GM10248 (cell line): ENCODE data around the gene IGFBP4.

Source experiments
- CTCF ChIA-PET: fragments of 300-600 bp; sonication (Branson Sonifier 250); formaldehyde crosslinking; extraction: SDS; loops from one replicate; lab custom pipeline; 2021; ENCODE audit warnings: antibody characterized with exemption; lab: Yijun Ruan, JAX
- POLR2A ChIA-PET: fragments of 350-650 bp; sonication (Branson Sonifier 250); formaldehyde crosslinking; extraction: SDS; loops from one replicate; lab custom pipeline; 2020; ENCODE audit warnings: antibody characterized with exemption; lab: Yijun Ruan, JAX
- DNase-seq: peaks from one replicate; pipeline ENCODE4 v3.0.0; 2012; ENCODE audit errors: extremely low spot score
- TF ChIP-seq, protein P1 (sequence below): IDR thresholded peaks from 2 replicates; pipeline ENCODE4 v1.5.1; 2012; ENCODE audit warnings: mild to moderate bottlenecking, low read depth; ENCODE audit errors: extremely low read depth, missing control alignments, control extremely low read depth

Gene IGFBP4

GRCh38 chr17:40437095-40437732 is 6.0 kb upstream of the IGFBP4 start:
- TF ChIP-seq, protein P1, sequence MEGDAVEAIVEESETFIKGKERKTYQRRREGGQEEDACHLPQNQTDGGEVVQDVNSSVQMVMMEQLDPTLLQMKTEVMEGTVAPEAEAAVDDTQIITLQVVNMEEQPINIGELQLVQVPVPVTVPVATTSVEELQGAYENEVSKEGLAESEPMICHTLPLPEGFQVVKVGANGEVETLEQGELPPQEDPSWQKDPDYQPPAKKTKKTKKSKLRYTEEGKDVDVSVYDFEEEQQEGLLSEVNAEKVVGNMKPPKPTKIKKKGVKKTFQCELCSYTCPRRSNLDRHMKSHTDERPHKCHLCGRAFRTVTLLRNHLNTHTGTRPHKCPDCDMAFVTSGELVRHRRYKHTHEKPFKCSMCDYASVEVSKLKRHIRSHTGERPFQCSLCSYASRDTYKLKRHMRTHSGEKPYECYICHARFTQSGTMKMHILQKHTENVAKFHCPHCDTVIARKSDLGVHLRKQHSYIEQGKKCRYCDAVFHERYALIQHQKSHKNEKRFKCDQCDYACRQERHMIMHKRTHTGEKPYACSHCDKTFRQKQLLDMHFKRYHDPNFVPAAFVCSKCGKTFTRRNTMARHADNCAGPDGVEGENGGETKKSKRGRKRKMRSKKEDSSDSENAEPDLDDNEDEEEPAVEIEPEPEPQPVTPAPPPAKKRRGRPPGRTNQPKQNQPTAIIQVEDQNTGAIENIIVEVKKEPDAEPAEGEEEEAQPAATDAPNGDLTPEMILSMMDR = no peak
- DNase-seq = no peak
- POLR2A ChIA-PET = no interaction called here
- CTCF ChIA-PET = interaction anchor here (1.0 to 16.5 kb wide), 6 partner anchors 13 to 123 kb away, joined by 3 to 113 read pairs (median 6); partner anchors contain the start of gene TOP2A

- DNase-seq = no peak
- ChIA-PET POLR2A (no interaction called here), CTCF (interaction anchor here (0.7 to 16.5 kb wide), 13 partner anchors 8 to 185 kb away, joined by 3 to 113 read pairs (median 3); partner anchors contain the start of gene TOP2A)
- TF ChIP-seq, protein P1 = no peak
Observed at GRCh38 chr17:40440166-40440565, 3.1 kb upstream of the IGFBP4 start.

- no peak for DNase-seq
- ChIA-PET POLR2A (no interaction called here), CTCF (interaction anchor here (0.6 to 16.5 kb wide), 10 partner anchors 8 to 117 kb away, joined by 3 to 113 read pairs (median 4); no protein-coding TSS in a partner anchor)
- TF ChIP-seq, protein P1 = no peak
Observed at GRCh38 chr17:40442392-40443195, 656 bp upstream of the IGFBP4 start.

- POLR2A ChIA-PET = interaction anchor here (0.8 kb wide), 1 partner anchor 111 kb away, joined by 3 read pairs; no protein-coding TSS in a partner anchor
- DNase-seq = no peak
Observed at GRCh38 chr17:40443988-40444899, 994 bp downstream of the IGFBP4 start.

DNA sequence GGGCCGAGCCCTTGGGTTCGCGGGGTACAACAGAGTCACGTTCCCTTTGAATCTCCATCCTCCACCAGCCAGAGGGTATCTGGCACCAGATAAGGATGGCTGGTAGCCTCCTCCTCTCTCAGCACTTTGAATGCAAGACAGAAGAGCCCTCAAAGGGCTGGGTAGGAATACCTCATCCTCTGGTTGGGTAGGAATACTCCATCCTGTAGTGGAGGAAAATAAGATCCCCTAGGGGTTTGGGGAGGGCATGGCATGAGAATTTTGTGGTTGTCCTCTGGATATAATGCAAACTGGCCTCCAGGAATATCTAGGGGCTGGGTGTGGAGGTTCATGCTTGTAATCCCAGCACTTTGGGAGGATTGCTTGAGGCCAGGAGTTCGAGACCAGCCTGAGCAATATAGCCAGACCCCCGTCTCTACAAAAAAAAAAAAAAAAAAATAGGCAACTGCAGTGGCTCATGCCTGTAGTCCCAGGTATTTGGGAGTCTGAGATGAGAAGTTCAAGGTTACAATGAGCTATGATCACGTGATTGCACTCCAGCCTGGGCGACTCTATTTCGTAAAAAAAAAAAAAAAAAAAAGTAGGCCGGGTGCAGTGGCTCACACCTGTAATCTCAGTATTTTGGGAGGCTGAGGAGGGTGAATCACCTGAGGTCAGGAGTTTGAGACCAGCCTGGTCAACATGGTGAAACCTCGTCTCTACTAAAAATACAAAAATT is 2.7 kb downstream of the IGFBP4 start:
- POLR2A ChIA-PET = interaction anchor here (0.7 kb wide), 1 partner anchor 24 kb away, joined by 4 read pairs; no protein-coding TSS in a partner anchor
- no peak for DNase-seq
- TF ChIP-seq, protein P1 = no peak
- CTCF ChIA-PET = interaction anchor here (1.2 to 16.5 kb wide), 6 partner anchors 30 to 115 kb away, joined by 3 to 113 read pairs (median 8); no protein-coding TSS in a partner anchor

More at GRCh38 chr17:40443988-40444899, 994 bp downstream of the IGFBP4 start:
- CTCF ChIA-PET = interaction anchor here (0.8 to 16.5 kb wide), 23 partner anchors 9 to 348 kb away, joined by 3 to 113 read pairs (median 4); partner anchors contain the start of gene TOP2A
- TF ChIP-seq, protein P1 = no peak
